Tibial nerve (tissue), 4 donors: ENCODE results near the gene TUBB4B.

Experiments
- EP300 ChIP-seq, 2 donors: sonication (generic); formaldehyde crosslinking; IDR thresholded peaks; one replicate each; pipeline ENCODE4 v1.6.1; 2017; ENCODE audit warnings: antibody characterized with exemption in 2 of 2, mild to moderate bottlenecking in 1 of 2
- TF ChIP-seq, protein P1 (sequence below), 5 experiments: fragments of 200-600 bp in 3 of 5; fragments of 450-650 bp in 2 of 5; sonication (generic) in 3 of 5; IDR thresholded peaks; one replicate each; pipeline ENCODE4 v1.5.1; 2016 to 2019; ENCODE audit warnings: antibody characterized with exemption in 5 of 5, mild to moderate bottlenecking in 3 of 5, moderate library complexity in 2 of 5

GRCh38 chr9:137205126-137206069 is 35.7 kb upstream of the TUBB4B start, which contains the start of the genes NDOR1 and TMEM203:
- TF ChIP-seq, protein P1, sequence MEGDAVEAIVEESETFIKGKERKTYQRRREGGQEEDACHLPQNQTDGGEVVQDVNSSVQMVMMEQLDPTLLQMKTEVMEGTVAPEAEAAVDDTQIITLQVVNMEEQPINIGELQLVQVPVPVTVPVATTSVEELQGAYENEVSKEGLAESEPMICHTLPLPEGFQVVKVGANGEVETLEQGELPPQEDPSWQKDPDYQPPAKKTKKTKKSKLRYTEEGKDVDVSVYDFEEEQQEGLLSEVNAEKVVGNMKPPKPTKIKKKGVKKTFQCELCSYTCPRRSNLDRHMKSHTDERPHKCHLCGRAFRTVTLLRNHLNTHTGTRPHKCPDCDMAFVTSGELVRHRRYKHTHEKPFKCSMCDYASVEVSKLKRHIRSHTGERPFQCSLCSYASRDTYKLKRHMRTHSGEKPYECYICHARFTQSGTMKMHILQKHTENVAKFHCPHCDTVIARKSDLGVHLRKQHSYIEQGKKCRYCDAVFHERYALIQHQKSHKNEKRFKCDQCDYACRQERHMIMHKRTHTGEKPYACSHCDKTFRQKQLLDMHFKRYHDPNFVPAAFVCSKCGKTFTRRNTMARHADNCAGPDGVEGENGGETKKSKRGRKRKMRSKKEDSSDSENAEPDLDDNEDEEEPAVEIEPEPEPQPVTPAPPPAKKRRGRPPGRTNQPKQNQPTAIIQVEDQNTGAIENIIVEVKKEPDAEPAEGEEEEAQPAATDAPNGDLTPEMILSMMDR (IDR thresholded peaks at IDR 0.05), result no peak
- TF ChIP-seq EP300 (IDR thresholded peaks at IDR 0.05), result peak in 1 of 2 donors; percentile 96
